Smooth muscle cell (in vitro differentiated cells): Measurements from ENCODE around the gene ATP7B. TPM values are rescaled to one million over a fixed set of nuclear protein-coding genes. Genes with fewer than 3 reads are reported as not detected.
"Not testable (repeated sequence)": the region's sequence is repeated elsewhere in the genome, so short reads cannot be mapped to it uniquely, and the experiment has no call there.

Experiments used
- DNase-seq: peaks from one replicate; lab custom pipeline; 2025; ENCODE audit not compliant: unreplicated experiment; lab: John Stamatoyannopoulos, UW
- H2AFZ ChIP-seq: fragments of 200-600 bp; sonication (generic); 2 replicates; pipeline ENCODE4 v1.6.0; 2016; ENCODE audit warnings: antibody characterized with exemption, low read depth, mild to moderate bottlenecking
- H3F3A ChIP-seq: fragments of 200-600 bp; sonication (generic); 2 replicates; pipeline ENCODE4 v1.6.0; 2017; ENCODE audit warnings: antibody characterized with exemption, low read depth
- H3K27ac ChIP-seq: fragments of 200-600 bp; sonication (generic); 2 replicates; pipeline ENCODE4 v1.5.1; 2016; ENCODE audit warnings: low read depth, mild to moderate bottlenecking
- H3K27me3 ChIP-seq: fragments of 200-600 bp; sonication (generic); 2 replicates; pipeline ENCODE4 v1.6.1; 2016; ENCODE audit warnings: low read depth, mild to moderate bottlenecking
- H3K36me3 ChIP-seq: fragments of 200-600 bp; sonication (generic); 2 replicates; pipeline ENCODE4 v1.5.1; 2016; ENCODE audit warnings: low read depth
- H3K4me1 ChIP-seq: fragments of 200-600 bp; sonication (generic); 2 replicates; pipeline ENCODE4 v1.5.1; 2016; ENCODE audit warnings: low read depth
- H3K4me2 ChIP-seq: fragments of 200-600 bp; sonication (generic); 2 replicates; pipeline ENCODE4 v1.6.0; 2016; ENCODE audit warnings: mild to moderate bottlenecking
- H3K4me3 ChIP-seq: fragments of 200-600 bp; sonication (generic); 2 replicates; pipeline ENCODE4 v1.5.1; 2016; ENCODE audit warnings: mild to moderate bottlenecking
- H3K79me2 ChIP-seq: fragments of 200-600 bp; sonication (generic); 2 replicates; pipeline ENCODE4 v1.6.0; 2016; ENCODE audit warnings: low read depth, mild to moderate bottlenecking
- H3K9ac ChIP-seq: fragments of 200-600 bp; sonication (generic); 2 replicates; pipeline ENCODE4 v1.6.0; 2016; ENCODE audit warnings: low read depth
- H3K9me3 ChIP-seq: fragments of 200-600 bp; sonication (generic); replicated peaks from 2 replicates; pipeline ENCODE4 v1.5.1; 2016; ENCODE audit warnings: low read depth
- H4K20me1 ChIP-seq: fragments of 200-600 bp; sonication (generic); 2 replicates; pipeline ENCODE4 v1.6.0; 2016; ENCODE audit warnings: low read depth
- WGBS: methylation state at CpG from one replicate; pipeline ENCODE4 v1.1.7; 2016; ENCODE audit warnings: low lambda C conversion rate; 5-methylcytosine and 5-hydroxymethylcytosine counted together
- polyA plus RNA-seq: library from polyadenylated mRNA; unstranded; fragments of >200 nt; fragmentation: Nextera tagmentation; extraction: Ambion mirVana; gene quantifications from 2 replicates; pipeline ENCODE4 v1.2.1, GENCODE V29; 2016
- total RNA-seq: library from RNA; depleted of rRNA; stranded (reverse); fragments of >200 nt; gene quantifications from 2 replicates; pipeline ENCODE4 v1.2.3, GENCODE V29; 2014
- TF ChIP-seq, protein P1 (sequence below): fragments of 200-600 bp; sonication (generic); IDR thresholded peaks from 2 replicates; pipeline ENCODE4 v1.5.1; 2017; ENCODE audit warnings: borderline replicate concordance, mild to moderate bottlenecking, antibody characterized with exemption; ENCODE audit not compliant: insufficient read depth, poor library complexity, severe bottlenecking

Gene ATP7B
- total and polyA plus RNA-seq, 2 experiments from 2014 or later = 10.0 to 23.5 TPM

DNA sequence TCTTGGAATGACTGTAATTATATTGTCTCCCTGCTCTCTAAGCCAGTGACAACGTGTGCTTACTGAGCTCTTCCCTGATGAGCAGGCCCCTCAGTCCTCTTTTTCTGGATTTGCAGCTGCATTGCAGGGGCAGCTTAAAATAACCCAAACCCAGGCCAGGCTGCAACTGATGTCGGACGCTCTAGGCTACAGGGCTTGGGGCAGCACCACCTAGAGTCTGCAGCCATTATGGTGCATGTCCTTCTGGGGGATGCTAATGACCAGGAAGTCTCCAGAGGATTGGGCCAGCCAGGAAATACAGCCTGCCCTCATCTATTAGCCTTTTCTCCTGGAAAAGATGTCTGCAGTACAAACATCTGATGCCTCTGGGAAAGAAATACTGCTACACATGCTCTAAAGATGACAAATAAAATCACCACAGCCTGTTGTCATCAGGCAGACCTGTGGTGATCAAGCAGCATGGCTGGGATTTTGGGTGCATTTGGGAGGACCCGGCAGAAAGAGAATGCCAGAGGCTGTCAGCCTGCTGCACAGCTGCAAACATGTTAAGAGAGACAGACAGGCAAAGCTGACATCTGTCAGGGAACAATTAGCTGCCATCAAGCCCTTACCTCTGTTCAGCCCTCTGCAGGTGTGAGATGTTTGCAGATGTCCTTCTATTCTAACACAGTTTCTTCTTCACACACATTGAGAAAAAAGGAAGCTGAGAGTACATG is 97.7 kb downstream of the ATP7B start:
- no peak overlapping the region for H3K4me2 ChIP-seq
- DNase-seq = no peak
- no peaks in the 10 kb centered on the region for H3K36me3 ChIP-seq
- WGBS = 67% methylated on average over 4 of the region's 4 CpGs
- TF ChIP-seq, protein P1, sequence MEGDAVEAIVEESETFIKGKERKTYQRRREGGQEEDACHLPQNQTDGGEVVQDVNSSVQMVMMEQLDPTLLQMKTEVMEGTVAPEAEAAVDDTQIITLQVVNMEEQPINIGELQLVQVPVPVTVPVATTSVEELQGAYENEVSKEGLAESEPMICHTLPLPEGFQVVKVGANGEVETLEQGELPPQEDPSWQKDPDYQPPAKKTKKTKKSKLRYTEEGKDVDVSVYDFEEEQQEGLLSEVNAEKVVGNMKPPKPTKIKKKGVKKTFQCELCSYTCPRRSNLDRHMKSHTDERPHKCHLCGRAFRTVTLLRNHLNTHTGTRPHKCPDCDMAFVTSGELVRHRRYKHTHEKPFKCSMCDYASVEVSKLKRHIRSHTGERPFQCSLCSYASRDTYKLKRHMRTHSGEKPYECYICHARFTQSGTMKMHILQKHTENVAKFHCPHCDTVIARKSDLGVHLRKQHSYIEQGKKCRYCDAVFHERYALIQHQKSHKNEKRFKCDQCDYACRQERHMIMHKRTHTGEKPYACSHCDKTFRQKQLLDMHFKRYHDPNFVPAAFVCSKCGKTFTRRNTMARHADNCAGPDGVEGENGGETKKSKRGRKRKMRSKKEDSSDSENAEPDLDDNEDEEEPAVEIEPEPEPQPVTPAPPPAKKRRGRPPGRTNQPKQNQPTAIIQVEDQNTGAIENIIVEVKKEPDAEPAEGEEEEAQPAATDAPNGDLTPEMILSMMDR = no peak
- H3K79me2 ChIP-seq = no peaks in the 10 kb centered on the region
- H3K9ac ChIP-seq = no peak overlapping the region
- no peaks in the 10 kb centered on the region for H3K4me1 ChIP-seq
- no peak overlapping the region for H3K27ac ChIP-seq
- no peaks in the 10 kb centered on the region for H4K20me1 ChIP-seq
- H3K9me3 ChIP-seq = no peaks in the 10 kb centered on the region
- no peaks in the 10 kb centered on the region for H3K27me3 ChIP-seq
- H3K4me3 ChIP-seq = no peak overlapping the region
- H3F3A ChIP-seq = no peaks in the 10 kb centered on the region
- no peak overlapping the region for H2AFZ ChIP-seq

DNA sequence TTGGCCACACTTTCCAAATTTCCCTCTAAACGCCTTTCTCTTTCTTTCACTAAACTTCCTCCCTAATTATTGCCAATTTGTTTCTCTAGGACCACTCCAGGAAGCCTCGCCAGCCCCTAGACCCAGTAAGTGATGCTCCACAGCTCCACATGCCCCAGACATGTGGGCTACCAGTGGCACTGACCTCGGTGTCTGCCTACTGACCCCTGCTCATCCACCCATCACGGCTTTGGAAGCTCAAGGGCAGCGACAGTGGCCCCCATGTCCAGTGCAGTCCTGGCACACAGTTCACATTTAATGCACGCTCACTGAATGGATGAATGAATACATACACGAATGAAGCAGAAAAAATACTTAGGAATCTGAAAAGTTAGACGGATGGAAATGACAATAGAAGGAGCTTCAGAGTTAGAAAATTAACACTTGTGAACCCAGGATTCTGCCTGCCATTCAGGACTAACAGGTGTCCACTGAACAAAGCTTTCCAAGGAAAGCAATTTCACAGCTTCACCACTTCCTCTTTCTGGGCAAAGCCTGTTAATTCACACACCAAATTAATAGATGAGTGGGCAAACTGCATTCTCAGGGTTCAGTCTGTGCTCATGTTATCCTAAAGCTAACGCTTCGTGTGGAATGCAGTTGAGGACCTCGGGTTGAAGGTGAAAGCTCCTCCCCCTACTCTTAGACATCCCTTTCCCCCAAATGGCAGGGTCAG is 98.6 kb downstream of the ATP7B start:
- Histone ChIP-seq H3K79me2 (no peaks in the 10 kb centered on the region), H3K27me3 (no peaks in the 10 kb centered on the region), H3K36me3 (no peaks in the 10 kb centered on the region), H4K20me1 (no peaks in the 10 kb centered on the region), H3F3A (no peaks in the 10 kb centered on the region), H3K4me3 (no peak overlapping the region), H3K9me3 (no peaks in the 10 kb centered on the region), H2AFZ (no peak overlapping the region), H3K9ac (no peak overlapping the region), H3K4me2 (no peak overlapping the region), H3K27ac (no peak overlapping the region), H3K4me1 (no peaks in the 10 kb centered on the region)
- DNase-seq = no peak
- WGBS = 86% methylated on average over 11 of the region's 11 CpGs
- TF ChIP-seq, protein P1 = no peak

DNA sequence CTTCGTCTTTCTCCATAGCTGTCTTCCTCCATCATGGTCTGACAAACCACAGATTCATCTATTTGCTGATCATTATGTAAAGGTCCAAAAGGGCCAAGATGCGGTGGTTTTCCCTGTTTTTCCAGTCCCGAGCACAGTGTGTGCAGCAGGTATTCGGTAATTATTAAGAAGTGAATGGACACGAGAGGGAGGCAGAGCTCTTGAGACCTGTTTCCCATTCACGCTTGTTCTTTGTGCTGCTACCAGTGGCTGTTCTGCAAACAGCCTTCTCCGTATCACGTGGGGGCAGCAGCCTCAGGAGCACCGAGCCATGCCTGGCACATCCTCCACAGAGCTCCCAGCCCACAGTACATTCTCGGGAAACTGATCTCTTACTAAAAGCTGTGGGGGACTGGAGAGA is 99.2 kb downstream of the ATP7B start:
- no peaks in the 10 kb centered on the region for H3F3A ChIP-seq
- no peak overlapping the region for H3K4me2 ChIP-seq
- no peak overlapping the region for H3K9ac ChIP-seq
- H3K9me3 ChIP-seq = no peaks in the 10 kb centered on the region
- no peaks in the 10 kb centered on the region for H3K79me2 ChIP-seq
- no peaks in the 10 kb centered on the region for H3K4me1 ChIP-seq
- DNase-seq = no peak
- TF ChIP-seq, protein P1 = no peak
- no peak overlapping the region for H3K4me3 ChIP-seq
- WGBS = 81% methylated on average over 10 of the region's 10 CpGs
- H3K36me3 ChIP-seq = no peaks in the 10 kb centered on the region
- no peak overlapping the region for H2AFZ ChIP-seq
- no peaks in the 10 kb centered on the region for H4K20me1 ChIP-seq
- no peak overlapping the region for H3K27ac ChIP-seq
- H3K27me3 ChIP-seq = no peaks in the 10 kb centered on the region

DNA sequence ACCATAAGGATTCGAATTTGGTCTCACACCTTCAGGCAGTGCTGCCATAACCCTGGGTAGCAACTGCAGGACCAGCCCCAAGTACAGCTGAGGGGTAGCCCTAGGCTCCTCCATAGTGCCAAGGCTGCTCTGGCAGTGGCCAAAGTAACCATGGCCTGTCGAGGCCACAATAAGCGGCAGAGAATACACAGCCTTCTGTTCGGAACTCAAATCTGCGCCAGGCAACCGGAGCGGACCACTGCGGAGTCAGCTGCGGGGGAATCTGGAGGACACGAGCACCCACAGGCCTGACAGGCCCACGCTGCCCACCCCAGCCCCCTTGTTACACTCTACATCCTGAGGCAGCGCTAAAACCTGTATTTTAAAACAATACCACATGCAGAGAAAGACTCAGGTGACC is 100.7 kb downstream of the ATP7B start:
- WGBS = 93% methylated on average over 12 of the region's 12 CpGs
- Histone ChIP-seq H3K27me3 (no peaks in the 10 kb centered on the region), H3K9ac (no peak overlapping the region), H3K4me3 (no peak overlapping the region), H3K4me2 (no peak overlapping the region), H3K79me2 (no peaks in the 10 kb centered on the region), H2AFZ (no peak overlapping the region), H4K20me1 (no peaks in the 10 kb centered on the region), H3K9me3 (no peaks in the 10 kb centered on the region), H3K27ac (no peak overlapping the region), H3K36me3 (no peaks in the 10 kb centered on the region), H3F3A (no peaks in the 10 kb centered on the region), H3K4me1 (no peaks in the 10 kb centered on the region)
- TF ChIP-seq, protein P1 = no peak
- DNase-seq = no peak

DNA sequence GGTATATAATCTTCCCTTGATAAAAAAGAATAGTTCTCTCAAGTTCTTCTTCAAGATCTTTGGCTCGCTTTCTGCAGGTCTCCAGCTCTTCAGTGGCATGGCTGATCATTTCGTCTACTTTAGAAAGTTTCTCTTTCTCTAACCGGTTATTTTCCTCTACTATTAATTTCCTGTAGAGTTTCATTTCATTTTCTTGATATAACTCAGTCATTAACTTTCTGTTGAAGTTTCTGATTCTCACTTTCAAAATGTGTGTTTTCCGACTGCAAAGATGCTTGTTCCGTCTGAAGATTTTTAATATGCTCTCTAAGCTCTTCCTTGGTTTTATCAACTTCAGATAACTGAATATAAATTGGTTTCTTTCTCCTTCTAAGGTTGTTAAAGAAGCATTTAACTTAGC is 102.0 kb downstream of the ATP7B start:
- not testable (repeated sequence) for DNase-seq, H2AFZ ChIP-seq, H3K36me3 ChIP-seq, H3K79me2 ChIP-seq, H3K4me2 ChIP-seq, H3F3A ChIP-seq, H3K4me1 ChIP-seq, H3K4me3 ChIP-seq, H4K20me1 ChIP-seq, H3K27me3 ChIP-seq, H3K27ac ChIP-seq, H3K9me3 ChIP-seq, H3K9ac ChIP-seq
- 94% methylated on average over 5 of the region's 5 CpGs for WGBS
